ENCODE results near the gene PAQR5.

DNA sequence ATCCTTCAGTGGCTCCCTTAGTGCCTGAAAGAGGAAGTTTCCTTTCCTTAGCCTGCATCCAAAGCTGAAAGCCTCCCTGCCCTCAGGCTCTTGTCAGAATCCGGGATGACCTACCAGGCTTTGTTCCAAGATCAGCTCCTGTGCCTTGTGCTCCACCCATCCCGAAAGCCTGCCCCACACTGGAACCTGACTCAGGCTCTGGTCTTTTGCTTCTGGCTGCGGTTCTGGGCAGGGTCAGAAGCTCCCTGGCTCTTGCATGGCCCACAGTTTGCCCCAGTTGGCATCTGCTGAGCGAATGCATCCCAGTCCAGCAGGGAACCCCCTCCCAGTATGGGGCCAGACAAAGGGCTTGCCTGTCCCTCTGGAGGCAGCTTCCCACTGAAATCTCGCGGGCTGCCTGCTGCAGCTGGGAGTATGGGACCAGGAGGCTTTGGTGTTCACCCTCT lies 89.6 kb downstream of the PAQR5 start:
- no peak for TF ChIP-seq POLR2A (IDR thresholded peaks at IDR 0.05)
- TF ChIP-seq, protein P1, sequence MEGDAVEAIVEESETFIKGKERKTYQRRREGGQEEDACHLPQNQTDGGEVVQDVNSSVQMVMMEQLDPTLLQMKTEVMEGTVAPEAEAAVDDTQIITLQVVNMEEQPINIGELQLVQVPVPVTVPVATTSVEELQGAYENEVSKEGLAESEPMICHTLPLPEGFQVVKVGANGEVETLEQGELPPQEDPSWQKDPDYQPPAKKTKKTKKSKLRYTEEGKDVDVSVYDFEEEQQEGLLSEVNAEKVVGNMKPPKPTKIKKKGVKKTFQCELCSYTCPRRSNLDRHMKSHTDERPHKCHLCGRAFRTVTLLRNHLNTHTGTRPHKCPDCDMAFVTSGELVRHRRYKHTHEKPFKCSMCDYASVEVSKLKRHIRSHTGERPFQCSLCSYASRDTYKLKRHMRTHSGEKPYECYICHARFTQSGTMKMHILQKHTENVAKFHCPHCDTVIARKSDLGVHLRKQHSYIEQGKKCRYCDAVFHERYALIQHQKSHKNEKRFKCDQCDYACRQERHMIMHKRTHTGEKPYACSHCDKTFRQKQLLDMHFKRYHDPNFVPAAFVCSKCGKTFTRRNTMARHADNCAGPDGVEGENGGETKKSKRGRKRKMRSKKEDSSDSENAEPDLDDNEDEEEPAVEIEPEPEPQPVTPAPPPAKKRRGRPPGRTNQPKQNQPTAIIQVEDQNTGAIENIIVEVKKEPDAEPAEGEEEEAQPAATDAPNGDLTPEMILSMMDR (IDR thresholded peaks at IDR 0.05): no peak

Data from right lobe of liver (tissue), 4 donors.